ENCODE data around the gene CRYM.
"Not testable (repeated sequence)": the region's sequence is repeated elsewhere in the genome, so short reads cannot be mapped to it uniquely, and the experiment has no call there.

CRYM gene

GRCh38 chr16:21281698-21282389, 3.8 kb upstream of the CRYM start:
- Histone ChIP-seq H3K9ac (no peak overlapping the region), H3K4me2 (peak overlapping the region; percentile 15; the same call in 1 of the 2 replicates), H3K4me3 (no peak overlapping the region), H3K9me3 (peaks cover 26% of the 10 kb centered on the region), H3K27ac (no peak overlapping the region), H3K27me3 (peaks cover 72% of the 10 kb centered on the region), H3K36me3 (no peaks in the 10 kb centered on the region), H4K20me1 (no peaks in the 10 kb centered on the region), H3K4me1 (peaks cover 32% of the 10 kb centered on the region)
- no peak for TF ChIP-seq Cebpa-rat (IDR thresholded peaks at IDR 0.05)

- no peak overlapping the region for H3K4me2 ChIP-seq
- no peak for TF ChIP-seq Cebpa-rat (IDR thresholded peaks at IDR 0.05)
- H4K20me1 ChIP-seq, result no peaks in the 10 kb centered on the region
Measured at GRCh38 chr16:21279501-21279900, 1.4 kb upstream of the CRYM start.

GRCh38 chr16:21277045-21277926, 804 bp downstream of the CRYM start:
- no peaks in the 10 kb centered on the region for H4K20me1 ChIP-seq
- no peaks in the 10 kb centered on the region for H3K36me3 ChIP-seq
- TF ChIP-seq Cebpa-rat (IDR thresholded peaks at IDR 0.05), result no peak
- H3K4me3 ChIP-seq, result peak overlapping the region; percentile 57
- peaks cover 40% of the 10 kb centered on the region for H3K27me3 ChIP-seq
- no peak overlapping the region for H3K27ac ChIP-seq
- H3K9ac ChIP-seq, result no peak overlapping the region
- H3K4me2 ChIP-seq, result peak overlapping the region; percentile 74
- H3K9me3 ChIP-seq, result peaks cover 9% of the 10 kb centered on the region
- H3K4me1 ChIP-seq, result peaks cover 45% of the 10 kb centered on the region

More at GRCh38 chr16:21279501-21279900, 1.4 kb upstream of the CRYM start:
- H3K9me3 ChIP-seq, result peaks cover 17% of the 10 kb centered on the region
- peaks cover 41% of the 10 kb centered on the region for H3K4me1 ChIP-seq
- no peaks in the 10 kb centered on the region for H3K36me3 ChIP-seq
- no peak overlapping the region for H3K9ac ChIP-seq
- H3K27me3 ChIP-seq, result peaks cover 62% of the 10 kb centered on the region
- H3K27ac ChIP-seq, result no peak overlapping the region
- no peak overlapping the region for H3K4me3 ChIP-seq

GRCh38 chr16:21276090-21276489, 2.0 kb downstream of the CRYM start:
- no peak for TF ChIP-seq Cebpa-rat (IDR thresholded peaks at IDR 0.05)
- H3K4me2 ChIP-seq, result peak overlapping the region; percentile 15; the same call in 1 of the 2 replicates
- H3K9ac ChIP-seq, result no peak overlapping the region
- H3K9me3 ChIP-seq, result no peaks in the 10 kb centered on the region
- no peaks in the 10 kb centered on the region for H4K20me1 ChIP-seq
- peaks cover 35% of the 10 kb centered on the region for H3K27me3 ChIP-seq
- H3K4me3 ChIP-seq, result no peak overlapping the region
- no peaks in the 10 kb centered on the region for H3K36me3 ChIP-seq
- no peak overlapping the region for H3K27ac ChIP-seq
- peaks cover 45% of the 10 kb centered on the region for H3K4me1 ChIP-seq

GRCh38 chr16:21275529-21275928, 2.6 kb downstream of the CRYM start:
- Histone ChIP-seq H4K20me1 (no peaks in the 10 kb centered on the region), H3K27me3 (peaks cover 35% of the 10 kb centered on the region), H3K4me1 (peaks cover 41% of the 10 kb centered on the region), H3K9ac (no peak overlapping the region), H3K9me3 (no peaks in the 10 kb centered on the region), H3K4me2 (peak overlapping the region; percentile 15; the same call in 1 of the 2 replicates), H3K36me3 (no peaks in the 10 kb centered on the region), H3K4me3 (no peak overlapping the region), H3K27ac (no peak overlapping the region)
- TF ChIP-seq Cebpa-rat (IDR thresholded peaks at IDR 0.05), result no peak

- TF ChIP-seq Cebpa-rat (IDR thresholded peaks at IDR 0.05), result no peak
- Histone ChIP-seq H3K36me3 (no peaks in the 10 kb centered on the region), H3K4me2 (no peak overlapping the region), H3K9me3 (no peaks in the 10 kb centered on the region), H3K27me3 (peaks cover 26% of the 10 kb centered on the region), H3K27ac (no peak overlapping the region), H3K4me1 (peaks cover 29% of the 10 kb centered on the region), H3K4me3 (no peak overlapping the region), H3K9ac (no peak overlapping the region), H4K20me1 (no peaks in the 10 kb centered on the region)
Measured at GRCh38 chr16:21274172-21274726, 3.8 kb downstream of the CRYM start.

- H3K9ac ChIP-seq, H3K4me3 ChIP-seq: not testable (repeated sequence)
- H3K4me1 ChIP-seq, result peaks cover 24% of the 10 kb centered on the region
Measured at GRCh38 chr16:21272763-21273162, 5.3 kb downstream of the CRYM start.

GRCh38 chr16:21272253-21272652, 5.8 kb downstream of the CRYM start:
- H4K20me1 ChIP-seq, result no peaks in the 10 kb centered on the region
- H3K9ac ChIP-seq, result no peak overlapping the region
- H3K4me3 ChIP-seq, result no peak overlapping the region
- H3K4me2 ChIP-seq, result no peak overlapping the region
- H3K36me3 ChIP-seq, result no peaks in the 10 kb centered on the region
- H3K9me3 ChIP-seq, result no peaks in the 10 kb centered on the region
- TF ChIP-seq Cebpa-rat (IDR thresholded peaks at IDR 0.05), result no peak
- H3K27me3 ChIP-seq, result peaks cover 6% of the 10 kb centered on the region
- peaks cover 21% of the 10 kb centered on the region; the same call in 1 of the 2 replicates for H3K4me1 ChIP-seq
- no peak overlapping the region for H3K27ac ChIP-seq

More at GRCh38 chr16:21272763-21273162, 5.3 kb downstream of the CRYM start:
- H3K4me2 ChIP-seq, H3K9me3 ChIP-seq, H3K27ac ChIP-seq, H4K20me1 ChIP-seq, H3K36me3 ChIP-seq: not testable (repeated sequence)
- peaks cover 11% of the 10 kb centered on the region for H3K27me3 ChIP-seq

GRCh38 chr16:21268236-21268635, 9.9 kb downstream of the CRYM start:
- no peak overlapping the region for H3K9ac ChIP-seq
- peaks cover 30% of the 10 kb centered on the region for H3K4me1 ChIP-seq
- no peaks in the 10 kb centered on the region for H4K20me1 ChIP-seq
- H3K27ac ChIP-seq, result no peak overlapping the region
- H3K4me2 ChIP-seq, result no peak overlapping the region
- no peaks in the 10 kb centered on the region for H3K9me3 ChIP-seq
- H3K4me3 ChIP-seq, result no peak overlapping the region
- H3K27me3 ChIP-seq, result no peaks in the 10 kb centered on the region
- H3K36me3 ChIP-seq, result no peaks in the 10 kb centered on the region
- TF ChIP-seq Cebpa-rat (IDR thresholded peaks at IDR 0.05), result no peak

- H3K27me3 ChIP-seq, result no peaks in the 10 kb centered on the region
- no peak overlapping the region for H3K9ac ChIP-seq
- no peaks in the 10 kb centered on the region for H3K36me3 ChIP-seq
- H3K4me2 ChIP-seq, result no peak overlapping the region
- H3K9me3 ChIP-seq, result no peaks in the 10 kb centered on the region
- H3K4me3 ChIP-seq, result no peak overlapping the region
- peaks cover 37% of the 10 kb centered on the region for H3K4me1 ChIP-seq
- TF ChIP-seq Cebpa-rat (IDR thresholded peaks at IDR 0.05), result no peak
- H3K27ac ChIP-seq, result no peak overlapping the region
- no peaks in the 10 kb centered on the region for H4K20me1 ChIP-seq
Measured at GRCh38 chr16:21267298-21267697, 10.8 kb downstream of the CRYM start.

All from BLaER1 (cell line).